ENCODE data around the gene PLIN4. TPM values are rescaled to one million over a fixed set of nuclear protein-coding genes. Genes with fewer than 3 reads are reported as not detected.

The PLIN4 gene
- total RNA-seq, 4 donors from 2014 or later = 519 to 1,574 (median 929) TPM

GRCh38 chr19:4510435-4511255 is 7.6 kb downstream of the PLIN4 start:
- TF ChIP-seq, protein P1, sequence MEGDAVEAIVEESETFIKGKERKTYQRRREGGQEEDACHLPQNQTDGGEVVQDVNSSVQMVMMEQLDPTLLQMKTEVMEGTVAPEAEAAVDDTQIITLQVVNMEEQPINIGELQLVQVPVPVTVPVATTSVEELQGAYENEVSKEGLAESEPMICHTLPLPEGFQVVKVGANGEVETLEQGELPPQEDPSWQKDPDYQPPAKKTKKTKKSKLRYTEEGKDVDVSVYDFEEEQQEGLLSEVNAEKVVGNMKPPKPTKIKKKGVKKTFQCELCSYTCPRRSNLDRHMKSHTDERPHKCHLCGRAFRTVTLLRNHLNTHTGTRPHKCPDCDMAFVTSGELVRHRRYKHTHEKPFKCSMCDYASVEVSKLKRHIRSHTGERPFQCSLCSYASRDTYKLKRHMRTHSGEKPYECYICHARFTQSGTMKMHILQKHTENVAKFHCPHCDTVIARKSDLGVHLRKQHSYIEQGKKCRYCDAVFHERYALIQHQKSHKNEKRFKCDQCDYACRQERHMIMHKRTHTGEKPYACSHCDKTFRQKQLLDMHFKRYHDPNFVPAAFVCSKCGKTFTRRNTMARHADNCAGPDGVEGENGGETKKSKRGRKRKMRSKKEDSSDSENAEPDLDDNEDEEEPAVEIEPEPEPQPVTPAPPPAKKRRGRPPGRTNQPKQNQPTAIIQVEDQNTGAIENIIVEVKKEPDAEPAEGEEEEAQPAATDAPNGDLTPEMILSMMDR (IDR thresholded peaks at IDR 0.05; ENCODE audit: low read depth) = no peak

DNA sequence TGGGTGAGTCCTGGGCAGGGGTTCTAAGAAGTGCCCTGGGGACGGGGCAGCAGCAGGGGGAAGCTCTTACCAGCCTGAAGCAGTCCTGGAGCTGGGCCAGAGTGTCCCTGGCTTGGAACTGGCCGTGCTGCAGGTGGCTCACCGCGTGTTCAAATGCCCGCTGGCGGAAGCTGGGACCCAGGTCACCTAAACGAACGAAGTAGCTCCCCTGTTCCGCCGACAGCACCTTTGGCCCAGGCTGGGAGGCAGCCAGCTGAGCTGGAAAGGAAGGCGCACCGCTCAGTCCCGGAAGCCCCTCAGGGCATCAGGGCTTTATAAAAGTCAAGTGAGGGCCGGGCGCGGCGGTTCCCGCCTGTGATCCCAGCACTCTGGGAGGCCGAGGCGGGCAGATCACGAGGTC is 9.6 kb downstream of the PLIN4 start:
- TF ChIP-seq, protein P1 (IDR thresholded peaks at IDR 0.05; ENCODE audit: low read depth) = no peak

DNA sequence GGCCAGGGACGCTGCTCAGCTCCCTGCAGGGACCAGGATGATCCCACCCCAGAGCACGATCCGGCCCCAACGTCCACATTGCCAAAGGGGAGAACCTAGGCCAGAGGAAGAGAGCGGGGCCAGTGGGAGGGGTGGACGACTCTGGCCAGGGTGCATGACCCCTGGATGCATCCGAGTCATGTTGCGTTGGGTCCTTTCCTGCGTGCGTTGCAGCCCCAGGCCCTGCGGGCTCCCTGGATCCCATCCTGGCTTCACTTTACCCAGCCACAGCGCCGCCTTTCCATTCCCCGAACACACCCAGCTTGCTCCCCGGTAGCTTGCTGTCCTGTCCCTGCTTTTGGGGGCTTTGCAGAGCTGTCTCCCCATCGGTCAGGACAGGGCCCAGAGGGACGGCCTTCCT is 10.5 kb downstream of the PLIN4 start:
- TF ChIP-seq, protein P1 (IDR thresholded peaks at IDR 0.05; ENCODE audit: low read depth) = no peak

- TF ChIP-seq, protein P1 (IDR thresholded peaks at IDR 0.05; ENCODE audit: low read depth) = no peak
Measured at GRCh38 chr19:4507150-4507452, 11.2 kb downstream of the PLIN4 start.

DNA sequence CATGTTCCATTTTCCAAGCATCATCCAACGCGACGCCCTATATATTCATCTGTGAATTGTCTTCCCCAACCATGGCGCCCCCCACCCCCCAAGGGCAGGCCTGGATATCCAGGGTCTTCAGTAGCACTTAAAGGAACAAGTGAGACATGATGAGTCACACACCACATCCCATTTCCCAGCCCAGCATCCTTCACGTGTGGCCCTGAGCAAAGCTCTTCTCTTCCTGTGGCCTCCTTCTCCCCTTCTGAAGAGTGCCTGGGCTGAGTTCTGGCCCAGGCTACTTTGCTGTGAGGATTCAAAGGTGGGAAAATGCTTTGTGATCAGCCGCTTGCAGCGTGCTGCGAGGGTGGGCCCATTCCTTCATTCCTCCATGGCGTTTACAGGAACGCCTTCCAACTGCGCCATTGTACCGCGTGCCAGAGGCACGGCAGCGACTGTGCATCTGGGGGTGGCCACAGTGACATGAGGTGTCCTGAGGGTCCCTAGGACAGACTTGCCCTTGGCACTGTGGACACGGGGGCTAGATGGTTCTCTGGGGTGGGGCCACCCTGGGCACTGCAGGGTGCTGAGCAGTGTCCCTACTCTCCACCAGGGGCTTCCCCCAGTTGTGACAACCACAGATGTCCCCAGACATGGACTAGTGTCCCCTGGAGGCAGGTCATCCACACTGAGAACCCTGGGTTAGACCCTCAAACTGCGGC is 11.7 kb downstream of the PLIN4 start:
- TF ChIP-seq, protein P1 (IDR thresholded peaks at IDR 0.05; ENCODE audit: low read depth) = no peak

- TF ChIP-seq, protein P1 (IDR thresholded peaks at IDR 0.05; ENCODE audit: low read depth) = no peak
Measured at GRCh38 chr19:4505570-4506448, 12.5 kb downstream of the PLIN4 start.
